H9 (cell line): Measurements from ENCODE around the gene LIMS1. TPM values are rescaled to one million over a fixed set of nuclear protein-coding genes. Genes with fewer than 3 reads are reported as not detected.

Source experiments
- DNase-seq: peaks from one replicate; pipeline ENCODE4 v3.0.0-alpha.2; 2017
- H2AFZ ChIP-seq: one replicate; pipeline ENCODE4 v1.6.1; 2013; ENCODE audit warnings: mild to moderate bottlenecking, low read length, control low read depth, moderate library complexity
- H2AK5ac ChIP-seq: 2 replicates; pipeline ENCODE4 v1.6.1; 2013; ENCODE audit warnings: low read length, control low read depth, mixed read lengths; ENCODE audit not compliant: insufficient read length
- H2BK120ac ChIP-seq: one replicate; pipeline ENCODE4 v1.6.1; 2013; ENCODE audit warnings: low read depth, mild to moderate bottlenecking, low read length, control low read depth, inconsistent platforms; ENCODE audit not compliant: poor library complexity, severe bottlenecking
- H2BK12ac ChIP-seq: 2 replicates; pipeline ENCODE4 v1.6.1; 2013; ENCODE audit warnings: low read length, control low read depth, mixed read lengths, low read depth; ENCODE audit not compliant: insufficient read length
- H2BK15ac ChIP-seq: 2 replicates; pipeline ENCODE4 v1.6.1; 2013; ENCODE audit warnings: low read depth, low read length, control low read depth
- H2BK20ac ChIP-seq: one replicate; pipeline ENCODE4 v1.6.1; 2013; ENCODE audit warnings: low read depth, mild to moderate bottlenecking, low read length, control low read depth, inconsistent platforms; ENCODE audit not compliant: poor library complexity, severe bottlenecking
- H2BK5ac ChIP-seq: 2 replicates; pipeline ENCODE4 v1.6.1; 2013; ENCODE audit warnings: low read length, control low read depth, mixed read lengths; ENCODE audit not compliant: insufficient read length
- H3K14ac ChIP-seq: 2 replicates; pipeline ENCODE4 v1.6.1; 2013; ENCODE audit warnings: low read length, control low read depth; ENCODE audit not compliant: insufficient read depth
- H3K18ac ChIP-seq: 2 replicates; pipeline ENCODE4 v1.6.1; 2013; ENCODE audit warnings: low read depth, mild to moderate bottlenecking, mixed read lengths, low read length, control low read depth; ENCODE audit not compliant: insufficient read length
- H3K23ac ChIP-seq: 2 replicates; pipeline ENCODE4 v1.6.1; 2013; ENCODE audit warnings: low read length, control low read depth, mixed read lengths, low read depth; ENCODE audit not compliant: insufficient read length
- H3K23me2 ChIP-seq: 2 replicates; pipeline ENCODE4 v1.6.1; 2013; ENCODE audit warnings: low read depth, mild to moderate bottlenecking, mixed read lengths, low read length, control low read depth; ENCODE audit not compliant: insufficient read length, poor library complexity, severe bottlenecking
- H3K27ac ChIP-seq: 2 replicates; pipeline ENCODE4 v1.5.1; 2013; ENCODE audit warnings: low read length, control low read depth, mixed read lengths, low read depth; ENCODE audit not compliant: insufficient read length
- H3K27me3 ChIP-seq: 2 replicates; pipeline ENCODE4 v1.6.1; 2013; ENCODE audit warnings: low read length, control low read depth, inconsistent platforms; ENCODE audit not compliant: insufficient read depth
- H3K4ac ChIP-seq: 2 replicates; pipeline ENCODE4 v1.6.1; 2013; ENCODE audit warnings: low read depth, mild to moderate bottlenecking, control low read depth, inconsistent platforms, low read length, moderate library complexity
- H3K4me1 ChIP-seq: 2 replicates; pipeline ENCODE4 v1.6.1; 2013; ENCODE audit warnings: low read length, control low read depth, inconsistent platforms; ENCODE audit not compliant: insufficient read depth
- H3K4me2 ChIP-seq: 2 replicates; pipeline ENCODE4 v1.6.1; 2013; ENCODE audit warnings: low read length, control low read depth, mixed read lengths; ENCODE audit not compliant: insufficient read length, insufficient read depth
- H3K56ac ChIP-seq: 2 replicates; pipeline ENCODE4 v1.6.1; 2013; ENCODE audit warnings: low read depth, mild to moderate bottlenecking, mixed read lengths, low read length, control low read depth; ENCODE audit not compliant: insufficient read length
- H3K79me1 ChIP-seq: 2 replicates; pipeline ENCODE4 v1.6.1; 2013; ENCODE audit warnings: low read depth, mild to moderate bottlenecking, moderate library complexity, low read length, control low read depth, inconsistent platforms; ENCODE audit not compliant: insufficient read depth, poor library complexity, severe bottlenecking
- H3K79me2 ChIP-seq: 2 replicates; pipeline ENCODE4 v1.6.1; 2013; ENCODE audit warnings: low read length, control low read depth, inconsistent platforms; ENCODE audit not compliant: insufficient read depth
- H3K9ac ChIP-seq: 2 replicates; pipeline ENCODE4 v1.6.1; 2013; ENCODE audit warnings: low read length, control low read depth, mixed read lengths; ENCODE audit not compliant: insufficient read length; ENCODE audit errors: extremely low read depth
- H3K9me3 ChIP-seq: one replicate; pipeline ENCODE4 v1.6.1; 2013; ENCODE audit warnings: low read depth, low read length, inconsistent platforms; ENCODE audit not compliant: control insufficient read depth
- H3T11ph ChIP-seq: one replicate; pipeline ENCODE4 v1.6.1; 2013; ENCODE audit warnings: mild to moderate bottlenecking, low read length, control low read depth, inconsistent platforms
- H4K20me1 ChIP-seq: one replicate; pipeline ENCODE4 v1.6.1; 2013; ENCODE audit not compliant: control insufficient read depth, insufficient read length, insufficient read depth
- H4K5ac ChIP-seq: 2 replicates; pipeline ENCODE4 v1.6.1; 2013; ENCODE audit warnings: low read depth, mild to moderate bottlenecking, mixed read lengths, low read length, control low read depth; ENCODE audit not compliant: insufficient read length
- H4K8ac ChIP-seq: replicated peaks from 2 replicates; pipeline ENCODE4 v1.6.1; 2013; ENCODE audit warnings: low read length, control low read depth, mixed read lengths, low read depth; ENCODE audit not compliant: insufficient read length
- H4K91ac ChIP-seq: 2 replicates; pipeline ENCODE4 v1.6.1; 2013; ENCODE audit warnings: low read depth, mild to moderate bottlenecking, moderate library complexity, mixed read lengths, low read length, control low read depth; ENCODE audit not compliant: insufficient read length
- H3K27ac Mint-ChIP-seq, 3 experiments: 2 replicates in 2 of 3; 3 replicates in 1 of 3; pipeline ENCODE4 v1.8.0; 2020 to 2021; ENCODE audit warnings: mixed read lengths in 3 of 3, mild to moderate bottlenecking in 1 of 3, moderate library complexity in 1 of 3
- H3K27me3 Mint-ChIP-seq: 2 replicates; pipeline ENCODE4 v1.8.0; 2021; ENCODE audit warnings: low read depth, mild to moderate bottlenecking, moderate library complexity, mixed read lengths
- H3K36me3 Mint-ChIP-seq, 3 experiments: 2 replicates in 2 of 3; 3 replicates in 1 of 3; pipeline ENCODE4 v1.8.0; 2020 to 2021; ENCODE audit warnings: low read depth in 3 of 3, mixed read lengths in 3 of 3; ENCODE audit not compliant: insufficient read depth in 1 of 3
- H3K4me1 Mint-ChIP-seq, 2 experiments: 2 replicates each; pipeline ENCODE4 v1.8.0; 2020; ENCODE audit warnings: mixed read lengths in 2 of 2
- H3K4me3 Mint-ChIP-seq, 2 experiments: 2 replicates in 1 of 2; 3 replicates in 1 of 2; pipeline ENCODE4 v1.8.0; 2020 to 2021; ENCODE audit warnings: mild to moderate bottlenecking in 2 of 2, mixed read lengths in 2 of 2, moderate library complexity in 1 of 2
- H3K9me3 Mint-ChIP-seq, 2 experiments: 2 replicates in 1 of 2; 3 replicates in 1 of 2; pipeline ENCODE4 v1.8.0; 2020; ENCODE audit warnings: mild to moderate bottlenecking in 2 of 2, mixed read lengths in 2 of 2, moderate library complexity in 1 of 2
- WGBS: extraction: QIAGEN DNeasy Blood & Tissue Kit; methylation state at CpG from one replicate; pipeline ENCODE4 v1.1.7; 2013; ENCODE audit warnings: missing lambda C conversion rate, low lambda C conversion rate, mixed read lengths; ENCODE audit not compliant: insufficient read length; ENCODE audit errors: extremely low coverage; 5-methylcytosine and 5-hydroxymethylcytosine counted together
- total RNA-seq: library from RNA; stranded (reverse); gene quantifications from 2 replicates; pipeline ENCODE4 v1.2.1, GENCODE V29; 2021
- TF ChIP-seq, protein P1 (sequence below): fragments of 200-600 bp; sonication (generic); conservative IDR thresholded peaks from 3 replicates; pipeline ENCODE4 v1.8.0; 2021; ENCODE audit warnings: antibody characterized with exemption, mild to moderate bottlenecking

The LIMS1 gene
- total RNA-seq, 1 experiment from 2014 or later: 37.7 TPM

DNA sequence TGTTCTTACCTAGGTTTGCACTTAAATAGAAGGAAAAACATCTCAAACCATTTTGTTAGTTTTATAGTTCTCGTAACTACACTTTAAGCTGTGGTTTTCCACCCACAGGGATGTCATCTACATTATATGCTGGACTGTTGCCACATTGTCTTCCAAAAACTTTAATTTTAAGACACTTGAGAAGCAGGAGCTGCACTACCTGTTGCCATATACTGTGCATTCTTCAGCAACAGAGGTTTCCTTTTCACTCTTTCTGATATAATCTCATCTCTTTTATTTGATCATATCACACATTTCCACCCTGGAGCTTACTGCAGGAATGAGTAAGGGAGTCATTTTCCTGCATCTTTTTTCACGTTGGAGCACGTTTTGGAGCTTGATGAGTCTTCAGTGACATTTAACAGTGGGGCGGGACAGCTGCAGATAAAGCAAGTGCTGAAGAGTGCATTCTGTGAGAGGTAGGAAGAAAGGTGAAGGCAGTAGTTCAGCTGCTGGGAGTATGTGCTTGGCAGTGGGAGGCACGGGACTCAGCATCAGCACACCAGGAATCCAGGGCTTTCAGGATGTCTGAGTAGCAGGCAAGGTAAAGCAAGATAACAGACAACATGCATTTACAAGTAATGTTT, 3.8 kb downstream of the LIMS1 start:
- Histone ChIP-seq H3T11ph (no peak overlapping the region), H3K27ac (no peak overlapping the region)

More for the DNA sequence above, 3.8 kb downstream of the LIMS1 start:
- Histone ChIP-seq H3K9me3 (no peaks in the 10 kb centered on the region), H3K9ac (no peak overlapping the region), H2BK20ac (no peak overlapping the region), H3K4me2 (no peak overlapping the region), H3K79me2 (peaks cover 10% of the 10 kb centered on the region; the same call in 1 of the 2 replicates), H3K27me3 (no peaks in the 10 kb centered on the region; the same call in 1 of the 2 replicates), H3K23me2 (no peaks in the 10 kb centered on the region), H4K20me1 (no peaks in the 10 kb centered on the region), H2AFZ (no peak overlapping the region), H3K14ac (no peak overlapping the region), H2BK120ac (no peak overlapping the region), H3K56ac (no peak overlapping the region), H4K8ac (no peak overlapping the region), H3K79me1 (peaks cover 5% of the 10 kb centered on the region), H3K4me1 (no peaks in the 10 kb centered on the region), H2BK15ac (no peak overlapping the region), H3K4ac (no peak overlapping the region), H2BK12ac (no peak overlapping the region), H2AK5ac (no peak overlapping the region), H3K23ac (no peak overlapping the region), H2BK5ac (no peak overlapping the region), H4K91ac (no peak overlapping the region), H3K18ac (no peak overlapping the region), H4K5ac (no peak overlapping the region)
- Mint-ChIP-seq H3K9me3 (peaks cover 0 to 1% of the 10 kb centered on the region in 2 experiments; a peak in 1 of 5 replicates), H3K36me3 (peaks cover 8 to 10% (median 9%) of the 10 kb centered on the region in 3 experiments; a peak in 6 of 7 replicates), H3K4me3 (no peak overlapping the region), H3K4me1 (peaks cover 25 to 31% of the 10 kb centered on the region in 2 experiments), H3K27me3 (peaks cover 8% of the 10 kb centered on the region), H3K27ac (0 out of 7 replicates have a peak overlapping the region, but pooled peaks of 1 of the 3 experiments have one; percentile 3)
- TF ChIP-seq, protein P1, sequence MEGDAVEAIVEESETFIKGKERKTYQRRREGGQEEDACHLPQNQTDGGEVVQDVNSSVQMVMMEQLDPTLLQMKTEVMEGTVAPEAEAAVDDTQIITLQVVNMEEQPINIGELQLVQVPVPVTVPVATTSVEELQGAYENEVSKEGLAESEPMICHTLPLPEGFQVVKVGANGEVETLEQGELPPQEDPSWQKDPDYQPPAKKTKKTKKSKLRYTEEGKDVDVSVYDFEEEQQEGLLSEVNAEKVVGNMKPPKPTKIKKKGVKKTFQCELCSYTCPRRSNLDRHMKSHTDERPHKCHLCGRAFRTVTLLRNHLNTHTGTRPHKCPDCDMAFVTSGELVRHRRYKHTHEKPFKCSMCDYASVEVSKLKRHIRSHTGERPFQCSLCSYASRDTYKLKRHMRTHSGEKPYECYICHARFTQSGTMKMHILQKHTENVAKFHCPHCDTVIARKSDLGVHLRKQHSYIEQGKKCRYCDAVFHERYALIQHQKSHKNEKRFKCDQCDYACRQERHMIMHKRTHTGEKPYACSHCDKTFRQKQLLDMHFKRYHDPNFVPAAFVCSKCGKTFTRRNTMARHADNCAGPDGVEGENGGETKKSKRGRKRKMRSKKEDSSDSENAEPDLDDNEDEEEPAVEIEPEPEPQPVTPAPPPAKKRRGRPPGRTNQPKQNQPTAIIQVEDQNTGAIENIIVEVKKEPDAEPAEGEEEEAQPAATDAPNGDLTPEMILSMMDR: no peak
- no CpG with 5 or more reads among the region's 5 CpGs for WGBS
- DNase-seq: no peak
